Mucosa of descending colon (tissue), 3 donors: ENCODE measurements around the gene MEGF6. TPM values are rescaled to one million over a fixed set of nuclear protein-coding genes. Genes with fewer than 3 reads are reported as not detected.
A peak's percentile ranks its signal among the peaks of the same experiment; 100 is the strongest.

ENCODE experiments used
- ATAC-seq: fragments of 200-7000 bp; cut with Tn5 transposase; one replicate; pipeline ENCODE4 v1.9.1; 2020; ENCODE audit warnings: mild to moderate bottlenecking, moderate library complexity
- DNase-seq, 3 donors: peaks; one replicate each; pipeline ENCODE4 v3.0.0-alpha.2; 2020
- H3K36me3 ChIP-seq: fragments of 200-600 bp; one replicate; pipeline ENCODE4 v1.8.0; 2021; ENCODE audit warnings: low read depth, mild to moderate bottlenecking
- H3K4me1 ChIP-seq: fragments of 200-600 bp; one replicate; pipeline ENCODE4 v1.8.0; 2021; ENCODE audit warnings: low read depth, mild to moderate bottlenecking
- H3K4me3 ChIP-seq: fragments of 200-600 bp; one replicate; pipeline ENCODE4 v1.8.0; 2021; ENCODE audit warnings: mild to moderate bottlenecking
- H3K9me3 ChIP-seq: fragments of 200-600 bp; one replicate; pipeline ENCODE4 v1.8.0; 2021; ENCODE audit warnings: mild to moderate bottlenecking
- intact Hi-C, 2 donors: fragments of 100-400 bp; cut with DNase I in 1 of 2; cut with micrococcal nuclease in 1 of 2; formaldehyde crosslinking; loops; one replicate each; pipeline versions ENCODE4 v1.11.0 to v1.11.1; 2022; cut with DNase I, micrococcal nuclease
- total RNA-seq, 3 donors: library from RNA; stranded (reverse); fragmentation: NEBNext Ultra II Directional in 2 of 3; extraction: Animal tissue kit (Norgen Biotek cat#: 25700) in 2 of 3; gene quantifications; one replicate each; pipeline versions ENCODE4 v1.2.1 to v1.2.4, GENCODE V29; 2021 to 2023
- TF ChIP-seq, protein P1 (sequence below): fragments of 200-600 bp; IDR thresholded peaks from one replicate; pipeline ENCODE4 v1.8.0; 2022; ENCODE audit warnings: antibody characterized with exemption, mild to moderate bottlenecking
- donor health status: DM: no; HTN: no; CAD: no; lungs with moderate emphysema.
- donor health status: DM: no; HTN: no; CAD: no.
- donor health status: DM: no; HTN: yes; CAD: no.

Gene MEGF6
- total RNA-seq, 3 donors from 2014 or later: 6.2 to 12.2 (median 8.5) TPM

DNA sequence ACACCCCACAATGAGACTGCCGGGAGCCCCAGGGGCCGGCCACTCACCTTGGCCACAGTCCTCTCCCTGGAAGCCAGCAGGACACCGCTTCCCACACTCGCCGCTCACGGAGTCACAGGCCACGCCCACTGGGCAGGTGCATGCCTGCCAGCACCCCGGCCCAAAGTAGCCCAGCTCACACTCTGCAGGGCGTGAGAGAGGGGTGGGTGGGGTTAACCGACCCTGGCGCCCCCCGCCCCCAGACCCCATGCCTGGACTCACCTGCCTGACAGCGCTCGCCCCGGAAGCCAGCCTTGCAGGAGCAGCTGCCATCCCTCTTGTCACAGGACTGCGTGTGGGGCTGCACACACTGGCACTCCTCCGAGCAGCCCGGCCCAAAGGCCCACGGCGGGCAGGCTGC lies 106.1 kb downstream of the MEGF6 start:
- ATAC-seq: no peak
- Histone ChIP-seq H3K4me3 (no peak overlapping the region), H3K36me3 (no peaks in the 10 kb centered on the region), H3K9me3 (no peaks in the 10 kb centered on the region), H3K4me1 (no peaks in the 10 kb centered on the region)
- intact Hi-C loops: no loop called here
- TF ChIP-seq, protein P1, sequence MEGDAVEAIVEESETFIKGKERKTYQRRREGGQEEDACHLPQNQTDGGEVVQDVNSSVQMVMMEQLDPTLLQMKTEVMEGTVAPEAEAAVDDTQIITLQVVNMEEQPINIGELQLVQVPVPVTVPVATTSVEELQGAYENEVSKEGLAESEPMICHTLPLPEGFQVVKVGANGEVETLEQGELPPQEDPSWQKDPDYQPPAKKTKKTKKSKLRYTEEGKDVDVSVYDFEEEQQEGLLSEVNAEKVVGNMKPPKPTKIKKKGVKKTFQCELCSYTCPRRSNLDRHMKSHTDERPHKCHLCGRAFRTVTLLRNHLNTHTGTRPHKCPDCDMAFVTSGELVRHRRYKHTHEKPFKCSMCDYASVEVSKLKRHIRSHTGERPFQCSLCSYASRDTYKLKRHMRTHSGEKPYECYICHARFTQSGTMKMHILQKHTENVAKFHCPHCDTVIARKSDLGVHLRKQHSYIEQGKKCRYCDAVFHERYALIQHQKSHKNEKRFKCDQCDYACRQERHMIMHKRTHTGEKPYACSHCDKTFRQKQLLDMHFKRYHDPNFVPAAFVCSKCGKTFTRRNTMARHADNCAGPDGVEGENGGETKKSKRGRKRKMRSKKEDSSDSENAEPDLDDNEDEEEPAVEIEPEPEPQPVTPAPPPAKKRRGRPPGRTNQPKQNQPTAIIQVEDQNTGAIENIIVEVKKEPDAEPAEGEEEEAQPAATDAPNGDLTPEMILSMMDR: no peak
- no peak for DNase-seq

DNA sequence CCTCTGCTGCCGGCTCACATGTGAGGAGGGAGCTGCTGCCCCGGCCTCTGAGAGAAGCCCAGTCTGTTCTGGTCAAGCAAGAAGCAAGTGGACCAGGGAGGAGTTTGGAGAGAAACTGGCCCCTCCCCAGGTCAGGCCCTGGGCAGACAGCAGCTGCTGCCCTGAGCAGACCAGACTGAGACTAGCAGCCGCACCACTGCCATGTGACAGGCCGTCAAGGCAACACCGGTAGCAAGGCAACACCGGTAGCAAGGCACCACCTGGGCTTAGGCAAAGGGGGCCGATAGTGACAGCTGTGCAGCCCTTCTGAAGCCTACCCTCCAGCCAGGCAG lies 106.5 kb downstream of the MEGF6 start:
- H3K4me1 ChIP-seq: no peaks in the 10 kb centered on the region
- no peaks in the 10 kb centered on the region for H3K9me3 ChIP-seq
- TF ChIP-seq, protein P1: no peak
- H3K4me3 ChIP-seq: no peak overlapping the region
- DNase-seq: no peak
- intact Hi-C loops: no loop called here
- no peak for ATAC-seq
- no peaks in the 10 kb centered on the region for H3K36me3 ChIP-seq

DNA sequence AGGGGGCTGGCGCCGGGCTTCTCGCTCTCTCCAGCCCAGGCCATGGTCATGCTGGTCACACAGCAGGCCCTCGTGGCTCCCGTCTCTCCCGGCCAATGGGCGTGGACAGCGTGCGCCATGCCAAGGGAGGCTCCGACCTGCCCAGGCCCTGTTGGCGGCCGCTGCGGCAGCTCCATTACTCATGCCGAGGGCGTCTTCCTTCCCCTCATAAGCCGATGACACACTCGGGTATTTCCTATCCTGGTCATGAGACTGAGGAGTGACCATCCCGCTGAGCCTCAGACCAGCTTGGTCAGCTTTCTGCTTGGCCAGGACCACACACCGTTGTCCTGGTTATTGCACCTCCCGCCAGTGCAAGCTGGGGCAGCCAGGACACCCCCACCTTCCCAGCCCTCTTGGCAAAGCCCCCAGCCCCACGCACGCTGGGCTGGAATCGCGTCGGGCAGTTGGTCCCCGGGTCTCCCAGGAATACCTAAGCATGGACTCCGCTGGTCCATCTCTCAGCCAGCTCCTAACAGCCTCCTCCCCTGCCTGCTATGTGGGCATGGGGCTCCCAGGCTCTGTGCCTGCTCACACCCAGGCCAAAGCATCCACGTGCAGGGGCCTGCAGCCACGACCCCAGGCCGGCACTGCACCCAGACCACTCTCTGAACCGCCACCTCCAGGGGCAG lies 107.0 kb downstream of the MEGF6 start:
- TF ChIP-seq, protein P1: no peak
- Histone ChIP-seq H3K4me3 (no peak overlapping the region), H3K4me1 (no peaks in the 10 kb centered on the region), H3K9me3 (no peaks in the 10 kb centered on the region), H3K36me3 (no peaks in the 10 kb centered on the region)
- intact Hi-C loops: no loop called here
- DNase-seq (peak in 1 of 3 donors; percentile 71), ATAC-seq (peak; percentile 21)

DNA sequence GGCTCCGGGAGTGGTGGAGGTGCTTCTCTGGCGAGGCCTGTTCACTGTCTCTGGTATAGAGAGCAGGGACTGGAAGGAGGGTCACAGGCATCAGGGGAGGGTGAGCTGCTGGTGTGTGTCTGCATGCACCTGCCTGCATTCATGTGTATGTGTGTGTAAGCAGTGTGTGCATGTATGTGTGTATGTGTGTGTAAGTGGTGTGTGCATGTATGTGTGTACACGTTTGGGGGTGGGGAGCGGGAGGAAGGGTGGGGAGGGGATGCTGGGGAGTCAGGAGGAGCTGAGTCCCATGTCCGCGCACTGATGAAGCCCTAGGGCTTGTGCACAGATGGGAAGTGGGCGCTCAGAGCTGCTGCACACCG lies 107.8 kb downstream of the MEGF6 start:
- Histone ChIP-seq H3K4me3 (no peak overlapping the region), H3K4me1 (no peaks in the 10 kb centered on the region), H3K36me3 (no peaks in the 10 kb centered on the region), H3K9me3 (no peaks in the 10 kb centered on the region)
- intact Hi-C loops: no loop called here
- ATAC-seq (no peak), DNase-seq (no peak)
- TF ChIP-seq, protein P1: no peak

DNA sequence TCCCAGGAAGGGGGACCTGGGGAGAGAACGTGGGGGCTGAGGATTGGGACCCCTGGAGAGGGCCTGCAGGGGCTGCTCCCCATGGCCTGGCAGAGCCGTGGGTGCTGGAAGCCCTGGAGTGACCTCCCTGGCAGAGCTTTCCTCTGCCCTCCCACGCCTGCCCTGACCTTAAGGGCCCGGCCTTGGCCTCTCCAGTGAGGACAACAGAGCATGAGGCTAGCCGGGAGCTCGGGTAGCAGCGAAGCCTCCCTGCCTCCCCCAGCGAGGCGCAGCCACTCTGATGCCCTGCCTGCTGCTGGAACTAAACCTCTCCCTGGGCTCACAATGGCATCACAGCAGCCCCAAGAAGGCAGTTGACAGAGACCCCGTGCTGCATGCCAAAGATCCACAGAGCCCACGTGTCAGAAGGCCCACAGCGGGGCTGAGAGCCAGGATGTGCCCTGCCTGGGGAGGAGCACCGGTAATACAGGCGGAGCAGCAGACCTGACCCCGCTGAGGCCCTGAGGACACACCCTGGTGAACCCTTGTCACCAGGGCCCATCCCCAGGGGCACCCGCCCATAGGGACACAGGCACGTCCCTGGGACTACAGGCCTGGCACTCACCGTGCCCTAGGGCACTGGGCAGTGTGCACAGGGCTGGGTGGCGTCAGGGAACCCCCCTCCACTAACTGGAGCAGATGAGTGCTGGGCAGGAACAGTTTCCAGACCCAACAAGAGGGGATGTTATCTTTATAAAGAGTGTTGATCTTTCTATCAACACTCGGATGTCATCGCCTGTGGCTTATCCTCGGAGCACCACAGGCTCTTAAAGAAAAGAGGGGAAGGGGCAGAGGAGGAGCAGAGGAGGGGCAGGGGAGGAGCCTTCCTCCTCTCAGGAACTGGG lies 108.4 kb downstream of the MEGF6 start:
- no peaks in the 10 kb centered on the region for H3K36me3 ChIP-seq
- no peak overlapping the region for H3K4me3 ChIP-seq
- intact Hi-C loops: no loop called here
- ATAC-seq (peak; percentile 4), DNase-seq (no peak)
- TF ChIP-seq, protein P1: no peak
- H3K9me3 ChIP-seq: no peaks in the 10 kb centered on the region
- no peaks in the 10 kb centered on the region for H3K4me1 ChIP-seq
